Activated CD4-positive, alpha-beta T cell treated with anti-CD3 and anti-CD28 coated beads, Interleukin-10, Interleukin-2, amounts not matched to agents 100 ng/mL and 50 ng/mL, durations not matched to agents 16 hours and 8 hours (primary cell): ENCODE results near the gene GAL3ST1.
"Not testable (repeated sequence)": the region's sequence is repeated elsewhere in the genome, so short reads cannot be mapped to it uniquely, and the experiment has no call there.

Experiments
- DNase-seq: peaks from one replicate; pipeline ENCODE4 v3.0.0-alpha.2; 2020

GAL3ST1 gene, protein sequence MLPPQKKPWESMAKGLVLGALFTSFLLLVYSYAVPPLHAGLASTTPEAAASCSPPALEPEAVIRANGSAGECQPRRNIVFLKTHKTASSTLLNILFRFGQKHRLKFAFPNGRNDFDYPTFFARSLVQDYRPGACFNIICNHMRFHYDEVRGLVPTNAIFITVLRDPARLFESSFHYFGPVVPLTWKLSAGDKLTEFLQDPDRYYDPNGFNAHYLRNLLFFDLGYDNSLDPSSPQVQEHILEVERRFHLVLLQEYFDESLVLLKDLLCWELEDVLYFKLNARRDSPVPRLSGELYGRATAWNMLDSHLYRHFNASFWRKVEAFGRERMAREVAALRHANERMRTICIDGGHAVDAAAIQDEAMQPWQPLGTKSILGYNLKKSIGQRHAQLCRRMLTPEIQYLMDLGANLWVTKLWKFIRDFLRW

DNA sequence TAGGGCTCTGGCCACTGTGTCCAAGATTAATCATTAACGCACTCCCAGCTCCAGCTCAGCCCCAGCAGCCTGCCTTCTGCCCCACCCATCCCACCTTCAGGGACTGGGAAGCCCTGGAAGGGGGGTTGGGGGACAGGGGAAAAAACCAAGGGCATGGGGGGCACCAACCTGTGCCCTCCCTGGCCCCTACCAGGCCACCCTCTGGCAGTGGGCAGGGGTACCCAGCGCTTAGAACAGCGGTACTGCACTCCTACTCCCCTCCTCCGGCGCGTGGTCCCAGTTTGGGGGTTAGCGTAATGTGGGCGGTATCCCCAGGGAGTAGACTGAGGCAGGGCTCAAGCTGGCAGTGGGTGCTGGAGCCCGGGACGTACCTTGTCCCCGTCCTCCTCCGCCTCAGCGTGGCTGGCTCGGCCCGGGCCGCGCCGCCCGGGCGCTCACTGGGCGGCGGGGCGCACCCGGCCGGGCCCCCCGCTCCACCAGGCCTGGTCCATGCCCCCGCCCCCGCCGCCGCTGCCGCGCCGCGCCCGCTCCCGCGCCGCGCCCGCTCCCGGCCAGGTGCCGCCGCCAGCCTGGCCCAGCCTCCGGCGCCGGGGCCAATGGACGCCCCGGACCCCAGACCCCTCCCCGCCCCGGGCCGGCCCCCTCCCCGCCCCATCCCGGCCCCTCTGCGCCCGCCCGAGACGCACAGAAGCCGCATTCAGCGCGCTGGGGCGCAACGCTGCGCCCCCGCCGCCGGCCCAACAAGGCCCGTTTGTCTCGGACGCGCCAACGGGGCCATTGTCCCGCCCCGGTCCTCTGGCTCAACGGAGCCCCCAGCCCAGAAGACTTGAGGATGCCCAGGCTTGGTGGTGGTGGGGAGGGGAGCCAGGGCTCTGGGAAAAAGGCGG lies at the start of gene GAL3ST1:
TSS of gene GAL3ST1 (minus strand) at position 571 of the 887 bp plus-strand sequence. CDS start 17,273 bp downstream, outside the sequence.
- no peak for DNase-seq

DNA sequence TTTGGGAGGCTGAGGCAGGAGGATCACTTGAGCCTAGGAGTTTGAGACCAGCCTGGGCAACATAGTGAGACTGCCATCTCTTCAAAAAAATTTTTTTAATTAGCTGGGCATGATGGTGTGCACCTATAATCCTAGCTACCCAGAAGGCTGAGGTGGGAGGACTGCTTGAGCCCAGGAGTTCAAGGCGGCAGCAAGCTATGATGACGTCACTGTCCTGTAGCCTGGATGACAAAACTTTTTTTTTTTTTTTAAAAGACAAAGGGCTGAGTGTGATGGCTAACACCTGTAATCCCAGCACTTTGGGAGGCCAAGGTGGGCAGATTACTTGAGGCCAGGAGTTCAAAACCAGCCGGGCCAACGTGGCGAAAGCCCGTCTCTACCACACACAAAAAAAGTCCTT lies 45.4 kb upstream of the GAL3ST1 start:
- not testable (repeated sequence) for DNase-seq

DNA sequence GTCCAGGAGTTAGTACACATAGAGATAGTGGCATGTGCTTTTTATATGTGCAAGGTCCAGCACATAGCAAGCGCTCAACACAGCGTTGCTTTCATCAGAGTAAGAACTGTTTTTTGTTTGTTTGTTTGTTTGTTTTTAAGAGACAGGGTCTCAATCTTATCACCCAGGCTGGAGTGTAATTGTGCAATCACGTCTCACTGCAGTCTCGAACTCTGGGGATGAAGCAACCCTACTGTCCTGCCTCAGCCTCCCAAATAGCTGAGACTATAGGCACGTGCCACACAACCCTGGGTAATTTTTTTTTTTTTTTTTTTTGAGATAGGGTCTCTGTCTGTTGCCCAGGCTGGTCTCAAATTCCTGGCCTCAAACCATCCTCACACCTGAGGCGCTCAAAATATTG lies 43.4 kb upstream of the GAL3ST1 start:
- DNase-seq: no peak

DNA sequence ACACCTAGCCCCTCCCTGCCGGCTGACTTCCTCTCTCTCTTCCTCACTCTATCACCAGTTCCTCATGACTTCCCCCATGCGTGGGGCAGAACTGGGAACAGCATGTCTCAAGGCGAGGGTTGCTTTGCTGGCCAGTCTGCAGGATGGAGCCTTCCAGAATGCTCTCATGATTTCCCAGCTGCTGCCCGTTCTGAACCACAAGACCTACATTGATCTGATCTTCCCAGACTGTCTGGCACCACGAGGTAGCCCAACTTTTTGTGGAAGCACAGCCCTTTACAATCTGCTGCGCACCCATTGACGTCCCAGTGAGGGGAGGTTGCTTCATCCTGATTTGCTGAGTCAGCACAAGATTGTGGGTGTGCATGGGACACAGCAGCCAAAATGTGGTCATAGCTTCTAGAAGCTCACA lies 41.1 kb upstream of the GAL3ST1 start:
- no peak for DNase-seq

DNA sequence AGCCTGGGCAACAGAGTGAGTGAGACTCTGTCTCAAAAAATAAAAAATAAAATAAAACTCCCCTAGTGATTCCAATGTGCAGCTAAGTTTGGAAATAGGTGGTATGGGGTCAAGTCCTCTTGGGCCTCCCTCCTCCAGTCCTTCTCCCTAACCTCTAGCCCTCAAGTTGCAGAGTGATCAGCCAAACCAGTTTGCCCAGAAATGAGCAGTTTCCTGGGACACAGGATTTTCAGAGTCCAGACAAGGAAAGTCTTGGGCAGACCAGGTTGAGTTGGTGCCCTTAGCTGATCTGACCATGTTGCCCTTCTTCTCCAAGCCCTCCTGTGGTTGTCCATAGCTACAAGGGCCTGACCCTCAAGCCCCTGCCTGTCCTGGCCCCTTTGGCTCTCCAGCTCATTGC lies 40.4 kb upstream of the GAL3ST1 start:
- no peak for DNase-seq

DNA sequence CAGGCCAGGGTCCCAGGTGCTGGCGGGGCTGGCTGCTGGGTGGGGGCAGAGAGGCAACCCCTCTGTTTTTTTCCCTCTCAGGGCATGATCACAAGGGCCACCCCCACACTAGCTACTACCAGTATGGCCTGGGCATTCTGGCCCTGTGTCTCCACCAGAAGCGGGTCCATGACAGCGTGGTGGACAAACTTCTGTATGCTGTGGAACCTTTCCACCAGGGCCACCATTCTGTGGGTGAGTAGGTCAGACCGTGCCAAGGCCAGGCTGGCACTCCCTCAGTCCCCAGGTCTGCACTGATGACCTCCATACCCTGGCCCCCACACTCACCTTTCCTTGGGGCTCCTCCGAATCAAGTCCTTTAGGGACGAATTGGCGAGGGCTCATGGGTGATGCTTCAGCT lies 39.8 kb upstream of the GAL3ST1 start:
- DNase-seq: no peak

DNA sequence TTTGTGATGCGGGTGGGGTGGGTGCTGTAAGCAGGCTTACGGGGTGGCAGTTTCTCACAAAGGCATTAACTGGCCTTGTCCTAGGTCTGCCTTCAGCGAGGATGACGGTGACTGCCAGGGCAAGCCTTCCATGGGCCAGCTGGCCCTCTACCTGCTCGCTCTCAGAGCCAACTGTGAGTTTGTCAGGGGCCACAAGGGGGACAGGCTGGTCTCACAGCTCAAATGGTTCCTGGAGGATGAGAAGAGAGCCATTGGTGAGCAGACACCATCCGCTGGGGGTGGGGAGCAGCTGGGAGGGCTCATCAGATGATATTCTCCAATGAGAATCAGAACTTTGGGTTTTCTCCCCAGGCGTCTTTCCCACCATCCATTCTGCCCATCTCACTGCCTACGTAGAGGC lies 38.3 kb upstream of the GAL3ST1 start:
- DNase-seq: no peak

DNA sequence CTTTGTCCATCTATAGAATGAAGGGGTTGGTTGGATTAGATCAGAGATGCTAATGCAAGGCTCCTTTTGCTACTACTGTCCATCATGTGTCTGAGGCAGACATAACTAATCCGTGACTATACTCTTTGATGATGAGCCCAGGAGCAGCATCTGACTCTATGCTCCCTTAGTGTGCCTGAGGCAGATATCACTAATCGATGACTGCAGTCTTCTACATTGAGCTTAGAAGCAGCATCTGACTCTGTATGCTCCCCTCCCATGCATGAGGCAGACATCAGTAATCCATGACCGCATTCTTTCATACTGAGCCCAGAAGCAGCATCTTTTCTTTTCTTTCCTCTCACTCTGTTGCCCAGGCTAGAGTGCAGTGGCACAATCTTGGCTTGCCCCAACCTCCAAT lies 36.7 kb upstream of the GAL3ST1 start:
- DNase-seq: no peak

DNA sequence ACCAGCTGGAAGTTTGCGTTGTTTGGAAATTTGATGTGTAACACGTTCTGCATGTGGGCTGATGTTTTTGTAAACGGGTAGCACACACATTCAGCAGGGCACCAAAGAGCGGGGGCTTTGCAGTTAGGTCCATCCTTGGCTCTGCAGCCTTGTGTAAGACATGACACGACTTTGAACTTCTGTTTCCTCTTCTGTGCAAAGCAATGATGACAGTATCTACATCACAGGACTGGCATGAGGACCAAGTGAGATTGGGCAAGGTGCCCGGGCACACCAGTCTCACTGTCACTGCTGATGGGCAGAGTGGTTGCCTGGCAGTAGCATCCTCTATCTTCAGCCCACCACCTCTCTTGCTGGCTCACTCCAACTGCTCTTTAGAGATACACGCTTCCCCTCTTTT lies 35.8 kb upstream of the GAL3ST1 start:
- no peak for DNase-seq

DNA sequence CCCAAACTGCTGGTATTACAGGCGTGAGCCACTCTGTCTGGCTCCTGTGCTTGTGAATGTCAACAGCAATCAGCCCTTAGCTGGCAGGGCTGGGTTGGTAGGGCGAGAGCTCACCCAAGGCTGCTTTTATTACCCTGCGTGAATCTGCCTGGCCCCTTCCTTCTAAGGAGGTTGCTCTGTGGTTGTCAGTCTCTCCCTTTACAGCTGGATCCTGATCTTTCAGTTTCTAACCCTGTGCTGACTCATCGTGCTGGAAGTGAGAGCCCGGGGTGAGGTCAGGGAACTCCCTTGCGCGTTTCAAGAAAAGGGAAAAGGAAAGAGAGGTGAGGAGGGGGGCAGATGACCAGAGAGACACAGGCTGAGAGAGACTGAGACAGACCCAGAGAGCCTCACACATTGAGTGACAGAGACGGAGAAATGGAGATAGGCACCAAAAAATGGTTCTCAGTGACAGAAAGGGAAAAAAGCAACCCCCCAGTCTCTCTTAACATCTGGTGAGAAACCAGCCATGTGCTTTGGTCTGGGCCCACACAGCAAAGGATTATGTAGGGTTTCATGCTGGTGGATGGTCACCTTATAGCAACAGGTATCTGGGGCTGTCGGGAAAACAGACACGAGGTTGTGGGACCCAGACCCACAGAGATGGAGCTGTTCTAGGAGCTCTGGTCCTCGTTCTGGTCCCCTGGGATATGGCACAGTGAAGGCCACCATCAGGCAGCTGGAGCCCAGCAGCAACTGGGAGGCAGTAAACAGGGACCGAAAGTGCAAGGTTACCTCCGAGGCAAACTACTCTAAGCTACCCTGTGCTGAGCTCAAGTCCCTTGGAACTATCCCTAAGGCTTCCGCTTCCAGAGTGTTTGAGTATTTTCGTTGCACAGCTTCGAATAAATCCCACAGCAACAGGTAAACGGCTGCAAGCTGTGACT lies 35.1 kb upstream of the GAL3ST1 start:
- peak; percentile 78 for DNase-seq

DNA sequence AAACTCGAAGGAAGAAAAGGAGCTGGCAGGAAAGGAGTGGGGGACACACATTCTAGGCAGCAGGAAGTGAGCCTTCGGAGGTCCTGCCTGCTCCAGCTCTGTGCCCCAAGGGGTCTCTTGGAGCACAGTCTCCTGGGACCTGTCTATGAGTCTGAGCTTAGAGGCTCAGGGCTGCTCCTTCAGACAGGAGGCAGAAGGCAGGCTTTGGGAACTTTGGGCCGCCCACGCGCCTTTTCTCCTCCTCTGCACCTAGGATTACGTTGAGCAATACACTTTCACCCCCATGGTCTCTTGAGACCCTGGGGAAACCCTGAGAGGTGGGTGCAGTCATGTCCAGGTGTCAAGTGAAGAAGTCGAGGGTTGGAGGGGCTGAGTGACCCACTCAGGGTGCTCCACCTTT lies 33.5 kb upstream of the GAL3ST1 start:
- DNase-seq: no peak

DNA sequence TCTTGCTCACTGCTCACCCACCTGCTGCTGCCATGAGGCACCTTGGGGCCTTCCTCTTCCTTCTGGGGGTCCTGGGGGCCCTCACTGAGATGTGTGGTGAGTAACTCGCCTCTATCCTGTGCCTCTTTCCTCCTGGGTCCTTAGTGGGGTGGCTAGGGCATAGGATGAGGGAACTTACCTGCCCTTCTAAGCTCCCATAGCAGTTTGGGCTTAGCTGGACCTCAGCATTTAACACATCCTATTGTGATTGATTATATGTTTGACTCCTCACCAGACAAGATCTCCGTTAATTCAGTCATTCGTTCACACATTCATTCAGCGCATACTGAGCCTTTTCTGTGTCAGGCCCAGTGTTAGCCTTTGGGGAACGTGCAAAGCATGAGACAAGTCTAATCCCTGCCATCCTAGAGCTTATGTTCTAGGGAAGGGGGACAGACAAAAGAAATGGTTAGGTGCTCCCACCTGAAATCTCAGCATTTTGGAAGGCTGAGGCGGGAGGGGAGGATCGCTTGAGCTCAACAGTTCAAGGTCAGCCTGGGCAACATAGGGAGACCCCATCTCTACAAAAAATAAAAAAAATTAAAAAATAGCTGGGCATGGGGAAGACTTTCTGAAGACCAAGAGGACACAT lies 33.0 kb upstream of the GAL3ST1 start:
- DNase-seq: no peak

DNA sequence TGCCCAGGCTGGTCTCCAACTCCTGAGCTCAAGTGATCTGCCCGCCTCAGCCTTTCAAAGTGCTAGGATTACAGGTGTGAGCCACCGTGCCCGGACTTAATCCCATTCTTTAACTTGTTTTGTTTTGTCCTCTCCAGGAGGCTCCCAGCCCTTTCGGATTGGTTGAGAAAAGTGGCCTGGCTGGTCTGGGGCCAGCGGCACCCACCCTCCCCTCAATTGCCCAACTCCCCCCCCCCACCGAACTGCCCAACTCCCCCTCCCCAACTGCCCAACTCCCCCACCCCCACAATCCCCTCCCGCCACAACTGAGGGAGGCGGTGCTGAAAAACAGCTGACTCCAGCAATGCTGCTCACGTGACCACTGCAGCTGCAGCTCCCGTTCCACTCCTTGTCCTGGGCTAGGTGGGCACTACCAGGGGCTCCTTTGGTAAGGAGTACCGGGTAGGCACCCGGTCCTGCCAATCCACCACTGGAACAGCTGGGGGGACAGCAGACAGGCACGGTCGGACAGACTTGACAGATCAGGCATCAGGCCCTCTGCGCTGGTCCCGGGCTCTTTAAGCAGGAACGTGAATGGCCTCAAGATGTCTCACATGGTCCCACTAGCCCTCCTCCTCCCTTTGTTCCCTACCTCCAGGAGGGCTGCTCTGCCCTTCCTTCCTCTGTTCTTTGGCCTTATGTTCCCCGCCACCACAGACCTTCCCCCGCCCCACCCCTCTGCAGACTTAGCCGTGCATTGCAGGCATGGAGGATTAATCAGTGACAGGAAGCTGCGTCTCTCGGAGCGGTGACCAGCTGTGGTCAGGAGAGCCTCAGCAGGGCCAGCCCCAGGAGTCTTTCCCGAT lies 32.2 kb upstream of the GAL3ST1 start, which contains the start of gene TCN2:
TSS of gene TCN2 (plus strand) at position 720 of the 845 bp plus-strand sequence. CDS start 158 bp downstream, outside the sequence.
- peak; percentile 52 for DNase-seq

DNA sequence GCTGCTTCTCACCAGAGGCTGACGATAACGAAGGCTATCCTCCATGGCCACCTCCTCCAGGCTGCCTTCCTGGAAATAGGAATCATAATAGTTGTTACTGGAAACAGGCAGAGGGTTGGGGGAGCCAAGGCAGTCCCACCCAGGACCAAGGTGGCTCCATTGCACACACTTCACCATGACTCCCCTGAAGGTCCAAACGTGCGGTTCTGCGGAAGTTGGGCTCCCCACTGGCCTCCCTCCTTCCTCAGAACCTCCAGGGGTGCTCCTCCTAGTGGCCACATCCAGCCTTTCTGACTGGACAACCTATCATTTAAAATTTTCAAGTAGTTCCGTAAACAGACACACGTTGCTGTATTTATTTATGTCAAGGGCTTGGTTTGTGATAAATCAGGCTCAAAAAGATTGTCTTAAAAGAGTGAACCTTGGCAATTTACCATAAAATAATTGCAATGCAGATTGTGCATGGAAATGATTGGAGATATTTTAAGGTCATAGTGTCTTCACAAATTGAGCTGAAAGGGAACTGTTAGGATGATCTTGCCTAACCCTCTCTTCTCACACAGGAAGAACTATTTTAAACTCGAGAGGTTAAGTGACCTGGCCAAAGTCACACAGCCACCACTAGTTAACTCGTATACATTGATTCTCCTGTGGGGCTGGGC lies 31.1 kb upstream of the GAL3ST1 start:
- DNase-seq: peak; percentile 58

DNA sequence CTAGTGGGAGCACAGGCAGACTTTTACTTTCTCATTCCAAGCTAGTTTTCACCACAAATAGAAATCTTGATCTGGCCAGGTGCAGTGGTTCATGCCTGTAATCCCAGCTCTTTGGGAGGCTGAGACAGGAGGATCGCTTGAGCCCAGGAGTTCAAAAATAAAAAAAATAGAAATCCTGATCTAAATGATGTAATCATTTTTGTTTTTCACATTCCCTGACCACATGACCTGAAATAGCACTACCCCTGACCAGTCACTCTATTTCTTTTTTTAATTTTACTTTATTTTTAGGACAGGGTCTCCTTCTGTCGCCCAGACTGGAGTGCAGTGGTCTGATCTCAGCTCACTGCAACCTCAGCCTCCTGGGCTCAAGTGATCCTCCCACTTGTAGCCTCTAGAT lies 30.3 kb upstream of the GAL3ST1 start:
- no peak for DNase-seq

DNA sequence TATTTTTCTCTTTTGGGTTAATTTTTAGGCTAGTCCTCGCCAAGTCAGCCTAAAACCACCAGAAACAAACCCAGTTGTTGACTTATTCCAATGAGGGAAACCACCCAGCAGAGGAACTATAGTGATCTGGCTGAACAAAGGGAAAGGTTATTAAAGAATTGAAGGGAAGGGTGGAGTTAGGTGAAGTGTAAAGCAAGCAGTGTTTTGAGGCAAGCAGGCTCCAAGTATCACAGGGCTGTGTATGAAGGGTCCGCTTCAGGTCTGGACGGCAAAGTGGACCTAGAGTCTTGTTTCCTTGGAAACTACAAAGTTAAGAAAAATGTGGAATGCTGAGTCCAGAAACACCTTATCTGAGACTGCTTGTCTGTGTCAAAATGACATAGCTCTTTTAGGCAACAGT lies 29.3 kb upstream of the GAL3ST1 start:
- DNase-seq: no peak

DNA sequence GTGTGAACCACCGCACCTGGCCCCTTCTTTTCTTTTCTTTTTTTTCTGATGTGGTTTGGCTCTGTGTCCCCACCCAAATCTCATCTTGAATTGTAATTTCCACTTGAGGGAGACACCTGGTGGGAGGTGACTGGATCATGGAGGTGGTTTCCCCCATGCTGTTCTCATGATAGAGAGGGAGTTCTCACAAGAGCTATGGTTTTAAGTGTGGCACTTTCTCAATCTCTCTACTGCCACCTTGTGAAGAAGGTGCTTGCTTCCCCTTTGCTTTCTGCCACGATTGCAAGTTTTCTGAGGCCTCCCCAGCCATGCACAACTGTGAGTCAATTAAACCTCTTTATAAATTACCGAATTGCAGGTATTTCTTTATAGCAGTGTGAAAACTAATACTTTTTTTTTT lies 27.6 kb upstream of the GAL3ST1 start:
- DNase-seq: peak; percentile 39

DNA sequence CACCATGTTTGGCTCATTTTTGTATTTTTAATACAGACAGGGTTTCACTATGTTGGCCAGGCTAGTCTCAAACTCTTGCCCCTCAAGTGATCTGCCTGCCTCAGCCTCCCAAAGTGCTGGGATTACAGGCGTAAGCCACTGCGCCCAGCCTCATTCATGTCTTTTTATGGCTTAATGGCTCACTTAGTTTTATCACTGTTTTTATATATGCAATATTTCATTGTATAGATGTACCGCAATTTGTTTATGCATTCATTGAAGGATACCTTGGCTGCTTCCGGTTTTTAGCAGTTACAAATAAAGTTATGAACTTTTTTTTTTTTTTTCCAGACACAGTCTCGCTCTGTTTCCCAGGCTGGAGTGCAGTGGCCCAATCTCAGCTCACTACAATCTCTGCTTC lies 27.0 kb upstream of the GAL3ST1 start:
- no peak for DNase-seq

DNA sequence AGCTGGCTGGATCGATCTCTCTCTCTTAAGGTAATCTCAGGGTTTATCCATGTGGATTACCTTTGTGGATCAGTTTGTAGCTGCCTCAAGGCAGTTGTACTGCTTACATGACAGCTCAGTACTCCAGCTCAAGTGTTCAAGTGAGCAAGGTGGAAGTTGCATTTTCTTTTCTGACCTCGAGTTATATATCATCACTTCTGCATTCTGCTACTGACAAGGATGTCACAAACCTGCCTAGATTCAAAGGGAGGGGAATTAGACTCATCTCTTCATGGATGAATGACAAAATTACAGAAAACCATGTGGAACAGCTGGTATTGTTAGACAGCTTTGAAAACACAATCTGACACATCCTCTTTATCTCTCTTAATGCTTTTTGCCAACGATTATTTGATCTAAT lies 26.5 kb upstream of the GAL3ST1 start:
- no peak for DNase-seq

DNA sequence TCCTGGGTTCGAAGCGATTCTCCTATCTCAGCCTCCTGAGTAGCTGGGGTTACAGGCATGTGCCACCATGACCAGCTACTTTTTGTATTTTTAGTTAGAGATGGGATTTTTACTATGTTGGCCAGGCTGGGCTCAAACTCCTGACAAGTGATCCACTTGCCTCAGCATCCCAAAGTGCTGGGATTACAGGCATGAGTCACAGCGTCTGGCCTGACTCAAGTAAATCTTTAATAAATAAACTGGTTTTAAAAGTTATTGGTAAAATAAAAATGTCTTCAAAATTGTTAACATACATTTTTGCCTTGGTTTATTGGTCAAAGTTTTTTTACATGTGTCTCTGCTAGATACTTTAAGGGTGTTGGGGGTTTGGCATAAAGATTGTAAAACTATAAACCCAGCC lies 24.5 kb upstream of the GAL3ST1 start:
- no peak for DNase-seq

DNA sequence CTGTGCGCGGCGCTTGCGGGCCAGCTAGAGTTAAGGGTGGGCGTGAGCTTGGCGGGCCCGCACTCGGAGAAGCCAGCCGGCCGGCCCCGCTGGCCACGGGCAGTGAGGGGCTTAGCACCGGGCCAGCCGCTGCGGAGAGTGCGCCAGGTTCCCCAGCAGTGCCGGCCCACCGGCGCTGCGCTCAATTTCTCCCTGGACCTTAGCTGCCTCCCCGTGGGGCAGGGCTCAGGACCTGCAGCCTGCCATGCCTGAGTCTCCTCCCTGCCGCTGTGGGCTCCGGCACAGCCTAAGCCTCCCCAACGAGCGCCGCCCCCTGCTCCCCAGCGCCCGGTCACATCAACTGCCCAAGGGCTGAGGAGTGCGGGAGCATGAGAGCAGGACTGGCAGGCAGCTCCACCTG lies 22.4 kb upstream of the GAL3ST1 start:
- no peak for DNase-seq
